Small intestine (tissue), 16 donors: ENCODE data around the gene ZNF883. TPM values are rescaled to one million over a fixed set of nuclear protein-coding genes. Genes with fewer than 3 reads are reported as not detected.
A peak's percentile ranks its signal among the peaks of the same experiment; 100 is the strongest.
"Not testable (repeated sequence)": the region's sequence is repeated elsewhere in the genome, so short reads cannot be mapped to it uniquely, and the experiment has no call there.

Experiments
- DNase-seq, 2 donors: peaks; one replicate each; pipeline versions ENCODE4 v3.0.0 to v3.0.0-alpha.2; 2013
- FAIRE-seq: peaks from 2 replicates; lab custom pipeline; 2012; peaks lifted over from hg19 to GRCh38; lab: Jason Lieb, UNC
- H3K27ac ChIP-seq, 3 donors: one replicate each; pipeline ENCODE4 v1.5.1; 2013; ENCODE audit warnings: low read length in 2 of 3, mild to moderate bottlenecking in 2 of 3, control low read depth in 1 of 3, inconsistent platforms in 1 of 3, low read depth in 1 of 3, moderate library complexity in 1 of 3
- H3K27me3 ChIP-seq, 3 donors: one replicate each; pipeline ENCODE4 v1.6.1; 2013; ENCODE audit warnings: low read length in 3 of 3, inconsistent platforms in 1 of 3; ENCODE audit not compliant: control insufficient read depth in 3 of 3, insufficient read depth in 3 of 3
- H3K36me3 ChIP-seq, 3 donors: one replicate each; pipeline ENCODE4 v1.6.1; 2013; ENCODE audit warnings: low read length in 3 of 3, inconsistent platforms in 1 of 3, low read depth in 1 of 3, mild to moderate bottlenecking in 1 of 3, moderate library complexity in 1 of 3; ENCODE audit not compliant: control insufficient read depth in 3 of 3, insufficient read depth in 2 of 3
- H3K4me1 ChIP-seq, 3 donors: one replicate each; pipeline ENCODE4 v1.6.1; 2013; ENCODE audit warnings: low read length in 2 of 3, inconsistent platforms in 1 of 3, low read depth in 1 of 3, mild to moderate bottlenecking in 1 of 3, moderate library complexity in 1 of 3; ENCODE audit not compliant: control insufficient read depth in 3 of 3, insufficient read depth in 2 of 3
- H3K4me3 ChIP-seq, 3 donors: one replicate each; pipeline ENCODE4 v1.5.1; 2013; ENCODE audit warnings: low read length in 3 of 3, control low read depth in 1 of 3, inconsistent platforms in 1 of 3, low read depth in 1 of 3, mild to moderate bottlenecking in 1 of 3, moderate library complexity in 1 of 3
- H3K9me3 ChIP-seq, 2 donors: one replicate each; pipeline ENCODE4 v1.6.1; 2013; ENCODE audit warnings: low read depth in 1 of 2, low read length in 1 of 2; ENCODE audit not compliant: control insufficient read depth in 2 of 2, insufficient read depth in 1 of 2
- WGBS, 3 donors: extraction: QIAGEN DNeasy Blood & Tissue Kit; methylation state at CpG; one replicate each; pipeline ENCODE4 v1.1.7; 2013; 5-methylcytosine and 5-hydroxymethylcytosine counted together
- long read RNA-seq, 10 donors: transcript quantifications; one replicate each; lab custom pipeline, GENCODE V29; 2026
- polyA plus RNA-seq, 4 donors: library from polyadenylated mRNA; stranded (reverse) in 3 of 4; unstranded in 1 of 4; fragments of 200-250 nt in 3 of 4; fragments of 120-200 nt in 1 of 4; gene quantifications; one replicate each; pipeline versions ENCODE4 v1.2.1 to v1.2.3, GENCODE V29; 2013
- donor health status: healthy with polysubstance abuse.
- donor health status: control.
- donor health status: control.
- donor health status: Bipolar disorder and iron deficiency.
- donor health status: healthy.

The ZNF883 gene
- 1 to 10 TPM in 1 of 4 donors, under 1 TPM in 3; 0.27 to 2.0 (median 0.77) TPM for polyA plus RNA-seq
- long read RNA-seq, donor 1, partial matches to known transcripts, result 0 of 4 reads
- long read RNA-seq, donor 1, other reads (novel, unspliced or antisense), result 0 of 4 reads
- long read RNA-seq, donor 2, result 0 reads
- long read RNA-seq, donor 3, result 0 reads
- long read RNA-seq, donor 4, result 0 reads
- long read RNA-seq, donor 5, result 0 reads
- long read RNA-seq, donor 6, partial matches to known transcripts, result 0 of 3 reads
- long read RNA-seq, donor 6, other reads (novel, unspliced or antisense), result 0 of 3 reads
- long read RNA-seq, donor 7, result 0 reads
- long read RNA-seq, donor 8, partial matches to known transcripts, result 0 of 2 reads
- long read RNA-seq, donor 8, other reads (novel, unspliced or antisense), result 0 of 2 reads
- long read RNA-seq, donor 9, result 0 reads
- long read RNA-seq, donor 10, partial matches to known transcripts, result 0 of 3 reads
- long read RNA-seq, donor 10, other reads (novel, unspliced or antisense), result 0 of 3 reads

DNA sequence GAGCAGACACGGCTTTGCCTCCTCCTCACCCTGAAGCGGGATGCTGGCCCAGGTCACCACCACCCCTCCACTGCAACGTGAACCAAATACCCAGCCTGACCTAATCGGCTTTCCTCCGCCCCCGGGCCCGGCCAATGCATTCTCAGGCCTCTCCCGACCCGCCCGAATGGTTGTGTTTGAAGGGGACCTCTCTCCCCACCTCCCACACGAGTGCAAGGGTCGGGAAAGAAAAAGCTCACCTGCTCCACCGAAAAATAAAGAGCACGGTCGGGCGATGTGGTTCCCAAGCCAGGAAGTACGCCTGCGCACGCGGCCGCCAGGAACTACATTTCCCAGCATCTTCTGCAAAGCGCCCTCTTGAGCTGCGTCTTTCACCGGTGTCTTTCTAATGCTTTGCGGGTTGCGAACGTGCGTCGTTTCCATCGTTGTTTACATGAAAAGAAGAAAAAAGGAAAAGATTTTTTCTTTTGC is at the start of gene ZNF883:
ZNF883 (minus strand) TSS at position 282 of the 471 bp plus-strand sequence.
- Histone ChIP-seq H3K27ac (no peak within 1 kb of the TSS), H3K27me3 (peaks cover 0 to 5% (median 0%) of the 10 kb centered on the region in 3 donors), H3K36me3 (no peaks in the 10 kb centered on the region), H3K9me3 (peaks cover 0 to 11% of the 10 kb centered on the region in 2 donors), H3K4me3 (peak within 1 kb of the TSS in 1 of 3 donors; percentile 55), H3K4me1 (peaks cover 0 to 3% (median 0%) of the 10 kb centered on the region in 3 donors)
- FAIRE-seq (no peak), DNase-seq (peak; percentile 14 to 78)
- WGBS, 3 donors, result 5 to 13% (median 11%) methylated on average over 30 of the region's 30 CpGs

GRCh38 chr9:113061072-113061850 is 49.3 kb upstream of the ZNF883 start:
- not testable (repeated sequence) for FAIRE-seq, H3K36me3 ChIP-seq, H3K27ac ChIP-seq, H3K4me3 ChIP-seq, H3K4me1 ChIP-seq, DNase-seq
- Histone ChIP-seq H3K27me3 (peaks cover 0 to 33% (median 25%) of the 10 kb centered on the region in 3 donors), H3K9me3 (peaks cover 5 to 40% of the 10 kb centered on the region in 2 donors)
- WGBS, 3 donors, result 13 to 50% (median 26%) methylated on average over 19 to 23 of the region's 33 CpGs

DNA sequence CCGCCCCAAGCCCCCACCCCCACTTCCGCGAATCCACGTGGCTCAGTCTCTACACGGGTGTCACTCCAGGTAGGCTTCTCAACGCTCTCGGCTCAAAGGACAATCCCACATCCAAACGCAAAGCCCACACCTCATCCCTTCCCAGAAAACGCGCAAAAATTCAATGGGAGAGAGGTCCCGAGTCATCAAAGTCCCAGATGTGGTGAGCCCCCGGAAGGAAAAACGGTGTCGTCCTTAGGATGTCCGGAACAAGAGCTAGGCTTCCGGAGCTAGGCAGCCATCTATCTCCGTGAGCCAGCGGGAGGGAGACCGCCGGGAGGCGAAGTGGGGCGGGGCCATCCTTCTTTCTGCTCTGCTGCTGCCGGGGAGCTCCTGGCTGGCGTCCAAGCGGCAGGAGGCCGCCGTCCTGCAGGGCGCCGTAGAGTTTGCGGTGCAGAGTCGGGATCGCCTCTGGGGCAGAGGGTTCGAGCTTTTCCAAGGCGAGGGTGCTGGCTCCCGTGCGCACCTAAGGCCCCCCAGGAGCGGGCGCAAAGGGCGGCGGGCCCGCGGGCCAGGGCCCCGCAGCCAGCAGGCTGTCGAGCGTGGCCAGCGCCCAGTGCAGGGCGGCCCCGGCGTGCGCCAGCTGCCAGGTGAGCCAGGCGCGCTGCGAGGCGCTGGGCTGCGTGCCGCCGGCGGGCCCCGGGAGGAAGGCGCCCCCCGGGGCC is 47.7 kb upstream of the ZNF883 start:
- peaks cover 0 to 33% (median 25%) of the 10 kb centered on the region in 3 donors for H3K27me3 ChIP-seq
- not testable (repeated sequence) for DNase-seq, FAIRE-seq, H3K27ac ChIP-seq, H3K4me3 ChIP-seq, H3K36me3 ChIP-seq, H3K4me1 ChIP-seq
- WGBS, 3 donors, result 6 to 46% (median 22%) methylated on average over 36 to 41 of the region's 61 CpGs
- H3K9me3 ChIP-seq, result peaks cover 5 to 54% of the 10 kb centered on the region in 2 donors

- H3K4me1 ChIP-seq, result peaks cover 0 to 2% (median 0%) of the 10 kb centered on the region in 3 donors
- peaks cover 2 to 58% of the 10 kb centered on the region in 2 donors for H3K9me3 ChIP-seq
- H3K27me3 ChIP-seq, result peaks cover 0 to 26% (median 17%) of the 10 kb centered on the region in 3 donors
- peaks cover 0 to 1% (median 0%) of the 10 kb centered on the region in 3 donors for H3K36me3 ChIP-seq
- 31 to 42% (median 39%) methylated on average over 5 of the region's 5 CpGs for WGBS, 3 donors
- H3K27ac ChIP-seq, result no peak overlapping the region
- DNase-seq (no peak), FAIRE-seq (no peak)
- peak overlapping the region; percentile 26 to 66 (median 64) for H3K4me3 ChIP-seq
These were observed 45.2 kb upstream of the ZNF883 start for GRCh38 chr9:113057193-113057592.

DNA sequence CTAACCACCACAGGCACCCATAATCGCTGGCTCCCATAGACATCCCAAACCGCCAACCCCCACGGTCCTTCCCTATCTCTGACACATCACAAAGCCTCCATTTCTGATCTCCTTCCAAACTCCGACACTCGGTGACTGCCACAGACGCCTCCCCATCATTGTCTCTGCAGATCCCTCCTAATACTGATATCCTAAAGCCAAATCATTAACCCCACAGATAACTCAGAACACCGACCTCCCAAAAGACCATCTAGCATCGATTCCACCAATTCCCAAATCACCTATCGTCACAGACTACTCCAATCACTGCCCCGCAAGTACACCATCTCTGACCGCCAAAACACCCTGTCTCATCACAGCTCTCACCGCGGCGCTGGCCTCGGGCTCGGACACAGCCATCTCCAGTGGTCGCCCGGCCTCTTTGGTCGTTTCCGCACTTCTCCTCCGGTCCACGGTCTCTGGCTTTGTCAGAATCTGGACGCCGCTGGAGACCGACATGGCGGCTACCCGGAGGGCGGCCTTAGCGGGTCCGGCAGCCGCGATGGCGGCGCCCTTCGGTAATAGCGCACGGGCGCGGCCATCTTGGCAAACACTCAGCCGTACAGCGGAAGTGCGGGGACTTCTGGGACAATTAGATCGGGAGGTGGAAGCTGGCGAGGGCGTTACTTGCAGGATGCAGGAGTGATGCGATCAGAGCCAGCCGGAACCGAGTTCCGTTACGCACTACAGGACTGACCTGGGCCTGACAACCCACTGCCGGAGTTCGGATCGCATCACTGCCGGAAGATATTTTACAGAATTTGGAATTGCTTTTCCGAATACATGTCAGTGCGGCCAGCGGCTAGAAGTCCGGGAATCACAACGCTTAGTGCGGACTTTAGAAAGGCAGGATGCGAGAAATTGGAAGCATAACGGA is 44.5 kb upstream of the ZNF883 start, which contains the start of gene ZFP37:
ZFP37 (minus strand) TSS at position 534 of the 916 bp plus-strand sequence; CDS start at position 498, 36 bp downstream.
- DNase-seq (peak; percentile 65 to 89), FAIRE-seq (no peak)
- peaks cover 0 to 20% (median 11%) of the 10 kb centered on the region in 3 donors for H3K27me3 ChIP-seq
- peaks cover 0 to 2% (median 0%) of the 10 kb centered on the region in 3 donors for H3K4me1 ChIP-seq
- peaks cover 0 to 1% (median 0%) of the 10 kb centered on the region in 3 donors for H3K36me3 ChIP-seq
- H3K9me3 ChIP-seq, result peaks cover under 1 to 63% of the 10 kb centered on the region in 2 donors
- peak within 1 kb of the TSS; percentile 26 to 66 (median 64) for H3K4me3 ChIP-seq
- 3 to 14% (median 11%) methylated on average over 62 of the region's 62 CpGs for WGBS, 3 donors
- peak within 1 kb of the TSS in 2 of 3 donors; percentile 35 to 79 for H3K27ac ChIP-seq

DNA sequence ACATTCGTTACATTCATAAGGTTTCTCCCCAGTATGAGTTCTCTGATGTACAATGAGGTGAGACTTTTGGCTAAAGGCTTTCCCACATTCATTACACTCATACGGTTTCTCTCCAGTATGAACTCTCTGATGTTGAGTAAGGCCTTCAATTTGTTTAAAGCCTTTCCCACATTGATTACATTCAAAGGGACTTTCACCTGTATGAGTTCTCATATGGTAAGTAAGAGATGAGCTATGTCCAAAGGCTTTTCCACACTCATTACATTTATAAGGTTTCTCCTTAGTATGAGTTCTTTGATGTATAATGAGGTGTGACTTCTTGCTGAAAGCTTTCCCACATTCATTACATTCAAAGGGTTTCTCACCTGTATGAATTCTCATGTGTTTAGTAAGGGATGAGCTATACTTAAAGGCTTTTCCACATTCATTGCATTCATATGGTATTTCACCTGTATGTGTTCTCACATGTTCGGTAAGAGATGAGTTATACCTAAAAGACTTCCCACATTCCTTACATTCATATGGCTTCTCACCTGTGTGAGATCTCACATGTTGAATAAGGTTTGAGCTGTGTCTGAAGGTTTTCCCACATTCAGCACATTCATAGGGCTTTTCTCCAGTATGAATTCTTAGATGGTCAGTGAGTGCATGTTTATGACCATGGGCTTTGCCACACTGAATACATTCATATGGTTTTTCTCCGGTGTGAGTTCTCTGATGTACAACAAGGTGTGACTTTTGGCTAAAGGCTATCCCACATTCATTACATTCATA is 31.1 kb upstream of the ZNF883 start:
- FAIRE-seq (no peak), DNase-seq (peak in 1 of 2 donors; percentile 7)
- H3K9me3 ChIP-seq, result peaks cover 7 to 33% of the 10 kb centered on the region in 2 donors
- peaks cover 0 to 8% (median 0%) of the 10 kb centered on the region in 3 donors for H3K36me3 ChIP-seq
- 89 to 90% (median 90%) methylated on average over 4 of the region's 4 CpGs for WGBS, 3 donors
- H3K27me3 ChIP-seq, result no peaks in the 10 kb centered on the region
- H3K4me1 ChIP-seq, result no peaks in the 10 kb centered on the region
- no peak overlapping the region for H3K27ac ChIP-seq
- H3K4me3 ChIP-seq, result no peak overlapping the region
